Measurements from ENCODE around the gene ATP8B4.
"Not testable (repeated sequence)": the region's sequence is repeated elsewhere in the genome, so short reads cannot be mapped to it uniquely, and the experiment has no call there.

The ATP8B4 gene

GRCh38 chr15:50119063-50120040 lies at the start of gene ATP8B4:
Gene ATP8B4, minus strand, starts transcription at chr15:50119233. Its CDS starts 12,267 bp downstream, at chr15:50106966.
- no peak for DNase-seq

- no peak for DNase-seq
Measured at GRCh38 chr15:50168379-50168778, 49.3 kb upstream of the ATP8B4 start.

- DNase-seq = no peak
Measured at GRCh38 chr15:50167110-50167509, 48.1 kb upstream of the ATP8B4 start.

GRCh38 chr15:50166216-50166615 lies 47.2 kb upstream of the ATP8B4 start:
- no peak for DNase-seq

GRCh38 chr15:50164458-50164857 lies 45.4 kb upstream of the ATP8B4 start:
- no peak for DNase-seq

- no peak for DNase-seq
Measured at GRCh38 chr15:50163719-50164410, 44.8 kb upstream of the ATP8B4 start.

GRCh38 chr15:50162969-50163718 lies 44.1 kb upstream of the ATP8B4 start:
- DNase-seq = no peak

- DNase-seq = not testable (repeated sequence)
Measured at GRCh38 chr15:50158236-50158635, 39.2 kb upstream of the ATP8B4 start.

GRCh38 chr15:50151476-50151875 lies 32.4 kb upstream of the ATP8B4 start:
- DNase-seq = no peak

GRCh38 chr15:50150851-50151250 lies 31.8 kb upstream of the ATP8B4 start:
- no peak for DNase-seq

GRCh38 chr15:50150349-50150748 lies 31.3 kb upstream of the ATP8B4 start:
- DNase-seq = no peak

- no peak for DNase-seq
Measured at GRCh38 chr15:50149090-50149489, 30.1 kb upstream of the ATP8B4 start.

- DNase-seq = no peak
Measured at GRCh38 chr15:50148362-50148963, 29.4 kb upstream of the ATP8B4 start.

- no peak for DNase-seq
Measured at GRCh38 chr15:50146632-50147031, 27.6 kb upstream of the ATP8B4 start.

GRCh38 chr15:50145451-50145872 lies 26.4 kb upstream of the ATP8B4 start:
- no peak for DNase-seq

- no peak for DNase-seq
Measured at GRCh38 chr15:50144341-50145120, 25.5 kb upstream of the ATP8B4 start.

GRCh38 chr15:50143255-50143860 lies 24.3 kb upstream of the ATP8B4 start:
- DNase-seq = no peak

- no peak for DNase-seq
Measured at GRCh38 chr15:50141856-50142255, 22.8 kb upstream of the ATP8B4 start.

- no peak for DNase-seq
Measured at GRCh38 chr15:50140983-50141382, 21.9 kb upstream of the ATP8B4 start.

- no peak for DNase-seq
Measured at GRCh38 chr15:50140098-50140497, 21.1 kb upstream of the ATP8B4 start.

- no peak for DNase-seq
Measured at GRCh38 chr15:50138391-50138790, 19.4 kb upstream of the ATP8B4 start.

Measured in activated CD4-positive, alpha-beta T cell treated with anti-CD3 and anti-CD28 coated beads, Interleukin-2, amount 50 U/mL, for 1 hour (primary cell).